Left ventricle myocardium inferior (tissue), 1 donor: ENCODE results near the gene EPM2AIP1. TPM values are rescaled to one million over a fixed set of nuclear protein-coding genes. Genes with fewer than 3 reads are reported as not detected.

Source experiments
- DNase-seq: peaks from one replicate; pipeline ENCODE4 v3.0.0-alpha.2; 2020
- H3K27ac ChIP-seq: fragments of 200-600 bp; replicated peaks from 2 replicates; pipeline ENCODE4 v1.8.0; 2021
- H3K27me3 ChIP-seq: fragments of 200-600 bp; 2 replicates; pipeline ENCODE4 v1.8.0; 2021; ENCODE audit warnings: low read depth
- H3K36me3 ChIP-seq: fragments of 200-600 bp; 2 replicates; pipeline ENCODE4 v1.8.0; 2021
- H3K4me1 ChIP-seq: fragments of 200-600 bp; 2 replicates; pipeline ENCODE4 v1.8.0; 2021
- H3K4me3 ChIP-seq: fragments of 200-600 bp; 2 replicates; pipeline ENCODE4 v1.8.0; 2021; ENCODE audit warnings: mild to moderate bottlenecking, moderate library complexity
- H3K9me3 ChIP-seq: fragments of 200-600 bp; replicated peaks from 2 replicates; pipeline ENCODE4 v1.8.0; 2021
- intact Hi-C: fragments of 100-400 bp; cut with micrococcal nuclease; formaldehyde crosslinking; loops from one replicate; pipeline ENCODE4 v1.11.0; 2022
- total RNA-seq: library from RNA; stranded (reverse); fragmentation: NEBNext Ultra II Directional; extraction: Animal tissue kit (Norgen Biotek cat#: 25700); gene quantifications from one replicate; pipeline ENCODE4 v1.2.1, GENCODE V29; 2021
- TF ChIP-seq, protein P1 (sequence below): fragments of 200-600 bp; IDR thresholded peaks from 2 replicates; pipeline ENCODE4 v1.8.0; 2021; ENCODE audit warnings: antibody characterized with exemption, mild to moderate bottlenecking, borderline replicate concordance
- donor health status: DM: no; HTN: yes; CAD: no; lungs with severe emphysema.

Gene EPM2AIP1
- total RNA-seq, 1 donor from 2014 or later = 25.4 TPM

DNA sequence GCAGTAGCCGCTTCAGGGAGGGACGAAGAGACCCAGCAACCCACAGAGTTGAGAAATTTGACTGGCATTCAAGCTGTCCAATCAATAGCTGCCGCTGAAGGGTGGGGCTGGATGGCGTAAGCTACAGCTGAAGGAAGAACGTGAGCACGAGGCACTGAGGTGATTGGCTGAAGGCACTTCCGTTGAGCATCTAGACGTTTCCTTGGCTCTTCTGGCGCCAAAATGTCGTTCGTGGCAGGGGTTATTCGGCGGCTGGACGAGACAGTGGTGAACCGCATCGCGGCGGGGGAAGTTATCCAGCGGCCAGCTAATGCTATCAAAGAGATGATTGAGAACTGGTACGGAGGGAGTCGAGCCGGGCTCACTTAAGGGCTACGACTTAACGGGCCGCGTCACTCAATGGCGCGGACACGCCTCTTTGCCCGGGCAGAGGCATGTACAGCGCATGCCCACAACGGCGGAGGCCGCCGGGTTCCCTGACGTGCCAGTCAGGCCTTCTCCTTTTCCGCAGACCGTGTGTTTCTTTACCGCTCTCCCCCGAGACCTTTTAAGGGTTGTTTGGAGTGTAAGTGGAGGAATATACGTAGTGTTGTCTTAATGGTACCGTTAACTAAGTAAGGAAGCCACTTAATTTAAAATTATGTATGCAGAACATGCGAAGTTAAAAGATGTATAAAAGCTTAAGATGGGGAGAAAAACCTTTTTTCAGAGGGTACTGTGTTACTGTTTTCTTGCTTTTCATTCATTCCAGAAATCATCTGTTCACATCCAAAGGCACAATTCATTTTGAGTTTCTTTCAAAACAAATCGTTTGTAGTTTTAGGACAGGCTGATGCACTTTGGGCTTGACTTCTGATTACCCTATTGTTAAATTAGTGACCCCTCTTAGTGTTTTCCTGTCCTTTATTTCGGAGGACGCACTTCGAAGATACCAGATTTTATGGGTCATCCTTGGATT, 674 bp upstream of the EPM2AIP1 start, which contains the start of gene MLH1:
TSS of gene MLH1 (plus strand) at position 193 of the 958 bp plus-strand sequence. CDS start at position 223, 30 bp downstream.
- intact Hi-C loops = no loop called here
- H3K4me1 ChIP-seq = peaks cover 79% of the 10 kb centered on the region
- H3K27ac ChIP-seq = peak within 1 kb of the TSS; percentile 97

DNA sequence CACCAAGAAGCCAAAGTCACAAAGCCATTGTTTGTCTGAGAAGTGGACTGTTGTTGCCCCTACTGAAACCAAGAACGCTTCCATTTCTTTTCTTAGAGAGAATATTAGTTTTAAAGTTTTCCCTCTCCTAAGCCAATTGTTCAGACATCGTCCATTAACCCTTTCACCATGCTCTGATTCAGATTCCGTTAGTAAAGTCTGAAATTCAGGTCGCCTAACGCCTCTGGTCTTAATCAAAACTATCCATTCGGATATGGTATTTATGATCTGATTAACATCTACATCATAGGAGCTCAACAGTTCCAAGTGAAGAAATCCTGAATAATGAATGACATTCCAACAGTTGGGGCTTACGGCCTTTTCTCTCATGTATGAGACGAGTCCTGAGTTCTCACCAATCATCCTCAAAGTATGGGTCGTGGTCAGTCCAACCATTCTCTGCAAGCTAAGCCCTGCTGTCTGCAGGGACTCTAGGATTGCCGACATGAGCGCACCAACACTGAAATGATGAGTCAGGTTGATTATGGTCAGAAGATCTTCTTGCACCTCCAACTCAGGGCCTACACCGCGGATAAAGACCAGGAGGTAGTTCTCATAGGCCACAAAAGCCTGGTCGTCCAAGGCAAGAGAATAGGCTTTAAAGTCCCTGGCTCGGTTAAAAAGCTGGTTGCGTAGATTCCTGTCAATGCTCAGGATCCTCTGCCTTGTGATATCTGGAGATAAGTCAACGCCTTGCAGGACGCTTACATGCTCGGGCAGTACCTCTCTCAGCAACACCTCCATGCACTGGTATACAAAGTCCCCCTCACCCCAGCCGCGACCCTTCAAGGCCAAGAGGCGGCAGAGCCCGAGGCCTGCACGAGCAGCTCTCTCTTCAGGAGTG, 767 bp downstream of the EPM2AIP1 start:
- Histone ChIP-seq H3K4me3 (peak overlapping the region; percentile 79), H3K36me3 (peaks cover 28% of the 10 kb centered on the region), H3K27me3 (no peaks in the 10 kb centered on the region), H3K9me3 (no peaks in the 10 kb centered on the region), H3K4me1 (peaks cover 86% of the 10 kb centered on the region), H3K27ac (peak overlapping the region; percentile 97)
- DNase-seq = no peak
- intact Hi-C loops = no loop called here
- TF ChIP-seq, protein P1, sequence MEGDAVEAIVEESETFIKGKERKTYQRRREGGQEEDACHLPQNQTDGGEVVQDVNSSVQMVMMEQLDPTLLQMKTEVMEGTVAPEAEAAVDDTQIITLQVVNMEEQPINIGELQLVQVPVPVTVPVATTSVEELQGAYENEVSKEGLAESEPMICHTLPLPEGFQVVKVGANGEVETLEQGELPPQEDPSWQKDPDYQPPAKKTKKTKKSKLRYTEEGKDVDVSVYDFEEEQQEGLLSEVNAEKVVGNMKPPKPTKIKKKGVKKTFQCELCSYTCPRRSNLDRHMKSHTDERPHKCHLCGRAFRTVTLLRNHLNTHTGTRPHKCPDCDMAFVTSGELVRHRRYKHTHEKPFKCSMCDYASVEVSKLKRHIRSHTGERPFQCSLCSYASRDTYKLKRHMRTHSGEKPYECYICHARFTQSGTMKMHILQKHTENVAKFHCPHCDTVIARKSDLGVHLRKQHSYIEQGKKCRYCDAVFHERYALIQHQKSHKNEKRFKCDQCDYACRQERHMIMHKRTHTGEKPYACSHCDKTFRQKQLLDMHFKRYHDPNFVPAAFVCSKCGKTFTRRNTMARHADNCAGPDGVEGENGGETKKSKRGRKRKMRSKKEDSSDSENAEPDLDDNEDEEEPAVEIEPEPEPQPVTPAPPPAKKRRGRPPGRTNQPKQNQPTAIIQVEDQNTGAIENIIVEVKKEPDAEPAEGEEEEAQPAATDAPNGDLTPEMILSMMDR = no peak

More for the DNA sequence above, 674 bp upstream of the EPM2AIP1 start, which contains the start of gene MLH1:
- peak; percentile 98 for DNase-seq
- peak within 1 kb of the TSS; percentile 79 for H3K4me3 ChIP-seq
- H3K36me3 ChIP-seq = peaks cover 37% of the 10 kb centered on the region
- TF ChIP-seq, protein P1 = no peak
- no peaks in the 10 kb centered on the region for H3K9me3 ChIP-seq
- H3K27me3 ChIP-seq = no peaks in the 10 kb centered on the region

DNA sequence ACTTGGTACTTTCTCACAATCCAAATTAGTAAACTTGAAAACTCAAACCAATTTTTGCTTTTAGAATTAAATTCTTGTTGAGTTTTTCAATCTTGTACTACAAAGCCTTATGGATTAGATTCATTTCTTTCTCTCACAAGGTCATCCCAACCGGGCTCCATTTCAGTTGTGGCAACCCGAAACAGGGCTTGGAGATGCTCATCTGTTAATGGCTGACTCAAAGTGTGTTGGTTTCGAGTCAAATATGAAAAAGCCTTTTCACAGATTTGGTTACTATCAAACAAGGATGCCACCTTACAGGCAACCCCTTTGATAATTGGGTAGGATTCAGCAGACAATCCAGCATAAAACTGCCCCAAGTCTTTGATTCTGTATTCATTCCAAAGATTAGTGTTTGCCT, 1.8 kb downstream of the EPM2AIP1 start:
- H3K27me3 ChIP-seq = no peaks in the 10 kb centered on the region
- TF ChIP-seq, protein P1 = no peak
- H3K4me1 ChIP-seq = peaks cover 76% of the 10 kb centered on the region
- peak overlapping the region; percentile 97 for H3K27ac ChIP-seq
- H3K9me3 ChIP-seq = no peaks in the 10 kb centered on the region
- no peak for DNase-seq
- peaks cover 30% of the 10 kb centered on the region for H3K36me3 ChIP-seq
- intact Hi-C loops = no loop called here
- H3K4me3 ChIP-seq = peak overlapping the region; percentile 79

DNA sequence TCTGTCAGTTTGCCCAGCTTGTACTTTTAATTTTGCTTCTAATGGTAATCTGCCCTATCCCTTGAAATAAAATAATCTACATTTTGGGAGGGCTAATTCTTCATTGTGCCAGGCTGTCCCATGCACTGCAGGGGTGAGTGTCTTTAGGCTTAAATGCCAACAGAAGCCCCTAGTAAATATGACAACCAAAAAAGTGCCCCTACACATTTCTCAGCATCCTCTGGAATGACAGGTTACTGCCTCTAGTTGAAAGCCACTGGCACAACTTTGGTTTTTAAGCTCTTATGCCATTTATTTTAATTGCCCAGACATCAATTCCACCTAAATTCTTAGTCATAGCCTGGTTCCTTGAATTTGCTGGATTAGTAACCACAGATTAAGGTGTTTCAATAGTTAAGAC, 3.4 kb downstream of the EPM2AIP1 start:
- intact Hi-C loops = no loop called here
- DNase-seq = no peak
- H3K4me3 ChIP-seq = peak overlapping the region; percentile 79
- peaks cover 32% of the 10 kb centered on the region for H3K36me3 ChIP-seq
- H3K9me3 ChIP-seq = no peaks in the 10 kb centered on the region
- H3K4me1 ChIP-seq = peaks cover 60% of the 10 kb centered on the region
- TF ChIP-seq, protein P1 = no peak
- no peak overlapping the region for H3K27ac ChIP-seq
- no peaks in the 10 kb centered on the region for H3K27me3 ChIP-seq

DNA sequence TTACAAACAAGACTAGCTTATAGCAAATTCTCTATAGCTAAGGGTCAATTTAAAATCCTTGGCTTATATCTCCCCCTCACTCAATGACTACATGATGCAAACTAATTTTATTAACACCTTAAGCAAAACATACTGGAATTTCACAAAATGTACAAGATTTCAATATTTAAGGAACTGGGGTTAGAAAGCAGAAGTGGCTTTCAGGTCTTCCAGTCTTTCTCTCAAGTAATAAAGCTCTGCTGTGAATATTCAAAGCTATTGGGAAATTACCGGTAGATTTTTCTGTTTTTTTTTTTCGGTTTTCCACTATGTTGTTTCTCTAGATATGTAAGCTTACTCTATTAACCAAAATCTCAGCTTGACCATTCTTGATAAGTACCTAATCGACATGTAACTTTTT, 3.9 kb downstream of the EPM2AIP1 start:
- H3K27ac ChIP-seq = no peak overlapping the region
- peaks cover 54% of the 10 kb centered on the region for H3K4me1 ChIP-seq
- intact Hi-C loops = no loop called here

More for the DNA sequence above, 3.9 kb downstream of the EPM2AIP1 start:
- H3K36me3 ChIP-seq = peaks cover 37% of the 10 kb centered on the region
- no peak for DNase-seq
- TF ChIP-seq, protein P1 = no peak
- no peaks in the 10 kb centered on the region for H3K27me3 ChIP-seq
- peak overlapping the region; percentile 79 for H3K4me3 ChIP-seq
- H3K9me3 ChIP-seq = no peaks in the 10 kb centered on the region
